Limb (tissue), 2 donors: Measurements from ENCODE around the gene MUL1.
"Not testable (repeated sequence)": the region's sequence is repeated elsewhere in the genome, so short reads cannot be mapped to it uniquely, and the experiment has no call there.

ENCODE experiments used
- DNase-seq, 2 donors: peaks; one replicate each; pipeline ENCODE4 v3.0.0-alpha.2; 2016; ENCODE audit errors: extremely low spot score in 2 of 2

The MUL1 gene

GRCh38 chr1:20511518-20512428 lies 3.8 kb upstream of the MUL1 start:
- DNase-seq, result no peak

- no peak for DNase-seq
These were observed 440 bp upstream of the MUL1 start for GRCh38 chr1:20508411-20508771.

- no peak for DNase-seq
These were observed 745 bp downstream of the MUL1 start for GRCh38 chr1:20507248-20507563.

- no peak for DNase-seq
These were observed 2.5 kb downstream of the MUL1 start for GRCh38 chr1:20505488-20505887.

- DNase-seq, result no peak
These were observed 7.2 kb downstream of the MUL1 start for GRCh38 chr1:20500716-20501115.

- DNase-seq, result no peak
These were observed 8.2 kb downstream of the MUL1 start for GRCh38 chr1:20499718-20500117.

GRCh38 chr1:20499105-20499504 lies 8.8 kb downstream of the MUL1 start:
- no peak for DNase-seq

- DNase-seq, result no peak
These were observed 9.8 kb downstream of the MUL1 start for GRCh38 chr1:20498116-20498515.

GRCh38 chr1:20497506-20497905 lies 10.4 kb downstream of the MUL1 start:
- no peak for DNase-seq

GRCh38 chr1:20496725-20497383 lies 11.1 kb downstream of the MUL1 start:
- DNase-seq, result not testable (repeated sequence)

- DNase-seq, result no peak
These were observed 11.7 kb downstream of the MUL1 start for GRCh38 chr1:20496241-20496661.

- no peak for DNase-seq
These were observed 12.3 kb downstream of the MUL1 start for GRCh38 chr1:20495661-20496060.

GRCh38 chr1:20494609-20495311 lies 13.2 kb downstream of the MUL1 start:
- DNase-seq, result no peak

GRCh38 chr1:20493839-20494608 lies 13.9 kb downstream of the MUL1 start:
- DNase-seq, result peak; percentile 76 to 90

- no peak for DNase-seq
These were observed 14.6 kb downstream of the MUL1 start for GRCh38 chr1:20493309-20493708.

- DNase-seq, result no peak
These were observed 15.2 kb downstream of the MUL1 start for GRCh38 chr1:20492751-20493150.

GRCh38 chr1:20491866-20492265 lies 16.1 kb downstream of the MUL1 start:
- no peak for DNase-seq

- DNase-seq, result no peak
These were observed 16.8 kb downstream of the MUL1 start for GRCh38 chr1:20491178-20491577.

- no peak for DNase-seq
These were observed 20.7 kb downstream of the MUL1 start for GRCh38 chr1:20487236-20487590.

GRCh38 chr1:20486457-20487235 lies 21.3 kb downstream of the MUL1 start:
- peak in 1 of 2 donors; percentile 82 for DNase-seq
